CD14-positive monocyte (primary cell): ENCODE measurements around the gene SLC7A8. TPM values are rescaled to one million over a fixed set of nuclear protein-coding genes. Genes with fewer than 3 reads are reported as not detected.
A peak's percentile ranks its signal among the peaks of the same experiment; 100 is the strongest.

Experiments used
- DNase-seq, 3 donors: peaks; one replicate each; pipeline ENCODE4 v3.0.0-alpha.2; 2011 to 2022
- H2AFZ ChIP-seq: 2 replicates; pipeline ENCODE4 v1.6.0; 2012; ENCODE audit warnings: mild to moderate bottlenecking, low read depth, low read length, inconsistent platforms; ENCODE audit not compliant: insufficient read depth, poor library complexity, severe bottlenecking
- H3K27ac ChIP-seq, 2 donors: 1 replicate in 1 of 2; 2 replicates in 1 of 2; pipeline ENCODE4 v1.5.1; 2012 to 2013; ENCODE audit warnings: low read length in 2 of 2, control low read depth in 1 of 2, inconsistent platforms in 1 of 2, low read depth in 1 of 2, mild to moderate bottlenecking in 1 of 2
- H3K27me3 ChIP-seq, 2 donors: one replicate each; pipeline versions ENCODE4 v1.6.0 to v1.6.1; 2011 to 2013; ENCODE audit warnings: low read length in 2 of 2; ENCODE audit not compliant: control insufficient read depth in 2 of 2, insufficient read depth in 2 of 2
- H3K36me3 ChIP-seq, 2 donors: replicated peaks in 1 of 2; 1 replicate in 1 of 2; 2 replicates in 1 of 2; pipeline versions ENCODE4 v1.5.1 to v1.6.1; 2012 to 2013; ENCODE audit warnings: low read length in 2 of 2, control low read depth in 1 of 2, inconsistent platforms in 1 of 2, mild to moderate bottlenecking in 1 of 2; ENCODE audit not compliant: insufficient read depth in 2 of 2, control insufficient read depth in 1 of 2
- H3K4me1 ChIP-seq, 2 donors: 1 replicate in 1 of 2; 2 replicates in 1 of 2; pipeline versions ENCODE4 v1.5.1 to v1.6.1; 2012 to 2013; ENCODE audit warnings: low read length in 2 of 2, control low read depth in 1 of 2, inconsistent platforms in 1 of 2, mild to moderate bottlenecking in 1 of 2, moderate library complexity in 1 of 2; ENCODE audit not compliant: insufficient read depth in 2 of 2, control insufficient read depth in 1 of 2
- H3K4me2 ChIP-seq: replicated peaks from 2 replicates; pipeline ENCODE3; 2012; ENCODE audit warnings: low read length, moderate library complexity, mild to moderate bottlenecking; ENCODE audit not compliant: poor library complexity, severe bottlenecking; ENCODE audit errors: extremely low read depth
- H3K4me3 ChIP-seq, 3 experiments: fragments of 200-600 bp in 1 of 3; sonication (generic) in 1 of 3; replicated peaks in 1 of 3; 1 replicate in 2 of 3; 2 replicates in 1 of 3; pipeline ENCODE4 v1.5.1; 2011 to 2013; ENCODE audit warnings: low read length in 3 of 3, mild to moderate bottlenecking in 3 of 3, control low read depth in 2 of 3, low read depth in 2 of 3, inconsistent platforms in 1 of 3, moderate library complexity in 1 of 3
- H3K79me2 ChIP-seq: 2 replicates; pipeline ENCODE4 v1.6.0; 2012; ENCODE audit warnings: mild to moderate bottlenecking, control low read depth, inconsistent platforms, low read length, moderate library complexity; ENCODE audit not compliant: insufficient read depth
- H3K9ac ChIP-seq: 2 replicates; pipeline ENCODE4 v1.6.0; 2017; ENCODE audit warnings: low read length, mild to moderate bottlenecking; ENCODE audit not compliant: insufficient read depth, poor library complexity, severe bottlenecking
- H3K9me3 ChIP-seq, 2 donors: replicated peaks in 1 of 2; 1 replicate in 1 of 2; 2 replicates in 1 of 2; pipeline versions ENCODE4 v1.5.1 to v1.6.1; 2012 to 2013; ENCODE audit warnings: low read length in 2 of 2, control low read depth in 1 of 2; ENCODE audit not compliant: control insufficient read depth in 1 of 2, insufficient read depth in 1 of 2
- H4K20me1 ChIP-seq: 2 replicates; pipeline ENCODE4 v1.6.0; 2012; ENCODE audit warnings: mild to moderate bottlenecking, low read length, control low read depth, moderate library complexity; ENCODE audit not compliant: insufficient read depth
- H3K27ac Mint-ChIP-seq, 7 donors: one replicate each; pipeline ENCODE4 v1.8.0; 2020; ENCODE audit warnings: mild to moderate bottlenecking in 7 of 7, mixed read lengths in 7 of 7, moderate library complexity in 6 of 7, inconsistent platforms in 2 of 7
- H3K27me3 Mint-ChIP-seq, 3 donors: one replicate each; pipeline ENCODE4 v1.8.0; 2021 to 2022; ENCODE audit warnings: low read depth in 3 of 3, mild to moderate bottlenecking in 3 of 3, mixed read lengths in 3 of 3, moderate library complexity in 3 of 3, inconsistent platforms in 1 of 3
- H3K36me3 Mint-ChIP-seq, 2 donors: one replicate each; pipeline ENCODE4 v1.8.0; 2020; ENCODE audit warnings: mixed read lengths in 2 of 2, inconsistent platforms in 1 of 2, mild to moderate bottlenecking in 1 of 2
- H3K4me1 Mint-ChIP-seq: one replicate; pipeline ENCODE4 v1.8.0; 2020; ENCODE audit warnings: mild to moderate bottlenecking, mixed read lengths
- H3K4me3 Mint-ChIP-seq, 2 donors: one replicate each; pipeline ENCODE4 v1.8.0; 2020; ENCODE audit warnings: mild to moderate bottlenecking in 2 of 2, mixed read lengths in 2 of 2, moderate library complexity in 1 of 2
- H3K9me3 Mint-ChIP-seq, 7 donors: one replicate each; pipeline ENCODE4 v1.8.0; 2020 to 2022; ENCODE audit warnings: mixed read lengths in 7 of 7, mild to moderate bottlenecking in 6 of 7, moderate library complexity in 6 of 7, inconsistent platforms in 2 of 7
- CTCF ChIP-seq: fragments of 200-600 bp; IDR thresholded peaks from one replicate; pipeline ENCODE4 v1.8.0; 2022; ENCODE audit warnings: antibody characterized with exemption, mild to moderate bottlenecking
- WGBS: methylation state at CpG from one replicate; pipeline ENCODE4 v1.1.5; 2013; ENCODE audit warnings: missing lambda C conversion rate; ENCODE audit not compliant: insufficient coverage; 5-methylcytosine and 5-hydroxymethylcytosine counted together
- intact Hi-C, 2 donors: fragments of 100-400 bp; cut with micrococcal nuclease; formaldehyde crosslinking; loops; one replicate each; pipeline versions ENCODE4 v1.15.0 to v1.15.1; 2023
- polyA plus RNA-seq, 3 donors: library from polyadenylated mRNA; depleted of rRNA in 1 of 3; unstranded in 2 of 3; stranded (reverse) in 1 of 3; fragments of 300-500 nt in 2 of 3; fragments of >200 nt in 1 of 3; fragmentation: Illumina TruSeq in 2 of 3; gene quantifications; 1 replicate in 2 of 3; 2 replicates in 1 of 3; pipeline ENCODE4 v1.2.3, GENCODE V29; 2012 to 2021

SLC7A8 gene
- polyA plus RNA-seq, 3 donors = 0.05 to 0.53 (median 0.25) TPM

- Histone ChIP-seq H3K9ac (no peak overlapping the region), H3K36me3 (no peaks in the 10 kb centered on the region), H3K27me3 (no peaks in the 10 kb centered on the region), H4K20me1 (no peaks in the 10 kb centered on the region), H3K79me2 (no peaks in the 10 kb centered on the region), H3K9me3 (no peaks in the 10 kb centered on the region), H3K4me1 (peaks cover 46 to 48% of the 10 kb centered on the region in 2 donors), H3K27ac (no peak overlapping the region), H2AFZ (no peak overlapping the region), H3K4me2 (no peak overlapping the region), H3K4me3 (no peak overlapping the region)
- H3K4me1 Mint-ChIP-seq = peaks cover 47% of the 10 kb centered on the region
- WGBS = no CpG with 5 or more reads among the region's 6 CpGs
- no peak for DNase-seq
- intact Hi-C loops = no loop called here
- TF ChIP-seq CTCF = no peak
- H3K27me3 Mint-ChIP-seq = peaks cover 0 to 2% (median 0%) of the 10 kb centered on the region in 3 donors
- H3K36me3 Mint-ChIP-seq = no peaks in the 10 kb centered on the region
- no peak overlapping the region for H3K4me3 Mint-ChIP-seq
- H3K9me3 Mint-ChIP-seq = peaks cover 0 to 4% (median 0%) of the 10 kb centered on the region in 7 donors
- H3K27ac Mint-ChIP-seq = no peak overlapping the region
Measured at GRCh38 chr14:23169622-23170021, 13.8 kb downstream of the SLC7A8 start.

- intact Hi-C loops = no loop called here
- Mint-ChIP-seq H3K27ac (peak overlapping the region in 4 of 7 donors; percentile 20 to 74 (median 46)), H3K4me3 (no peak overlapping the region), H3K27me3 (peaks cover 0 to 2% (median 0%) of the 10 kb centered on the region in 3 donors), H3K9me3 (peaks cover 0 to 3% (median 0%) of the 10 kb centered on the region in 7 donors), H3K4me1 (peaks cover 37% of the 10 kb centered on the region), H3K36me3 (no peaks in the 10 kb centered on the region)
- Histone ChIP-seq H3K9me3 (no peaks in the 10 kb centered on the region), H3K4me2 (no peak overlapping the region), H3K4me3 (no peak overlapping the region), H2AFZ (peak overlapping the region; percentile 58), H3K4me1 (peaks cover 35 to 38% of the 10 kb centered on the region in 2 donors), H3K36me3 (no peaks in the 10 kb centered on the region), H4K20me1 (no peaks in the 10 kb centered on the region), H3K27ac (peak overlapping the region in 1 of 2 donors; percentile 14), H3K9ac (no peak overlapping the region), H3K27me3 (no peaks in the 10 kb centered on the region), H3K79me2 (no peaks in the 10 kb centered on the region)
- no peak for TF ChIP-seq CTCF
- 100% methylated on average over 1 of the region's 2 CpGs for WGBS
- no peak for DNase-seq
Measured at GRCh38 chr14:23168246-23168645, 15.2 kb downstream of the SLC7A8 start.
